NCI-H748 (cell line): Measurements from ENCODE around the gene PLCXD1.
"Not testable (repeated sequence)": the region's sequence is repeated elsewhere in the genome, so short reads cannot be mapped to it uniquely, and the experiment has no call there.

Source experiments
- DNase-seq: peaks from one replicate; lab custom pipeline; 2025; ENCODE audit not compliant: unreplicated experiment; lab: John Stamatoyannopoulos, UW

PLCXD1 gene

DNA sequence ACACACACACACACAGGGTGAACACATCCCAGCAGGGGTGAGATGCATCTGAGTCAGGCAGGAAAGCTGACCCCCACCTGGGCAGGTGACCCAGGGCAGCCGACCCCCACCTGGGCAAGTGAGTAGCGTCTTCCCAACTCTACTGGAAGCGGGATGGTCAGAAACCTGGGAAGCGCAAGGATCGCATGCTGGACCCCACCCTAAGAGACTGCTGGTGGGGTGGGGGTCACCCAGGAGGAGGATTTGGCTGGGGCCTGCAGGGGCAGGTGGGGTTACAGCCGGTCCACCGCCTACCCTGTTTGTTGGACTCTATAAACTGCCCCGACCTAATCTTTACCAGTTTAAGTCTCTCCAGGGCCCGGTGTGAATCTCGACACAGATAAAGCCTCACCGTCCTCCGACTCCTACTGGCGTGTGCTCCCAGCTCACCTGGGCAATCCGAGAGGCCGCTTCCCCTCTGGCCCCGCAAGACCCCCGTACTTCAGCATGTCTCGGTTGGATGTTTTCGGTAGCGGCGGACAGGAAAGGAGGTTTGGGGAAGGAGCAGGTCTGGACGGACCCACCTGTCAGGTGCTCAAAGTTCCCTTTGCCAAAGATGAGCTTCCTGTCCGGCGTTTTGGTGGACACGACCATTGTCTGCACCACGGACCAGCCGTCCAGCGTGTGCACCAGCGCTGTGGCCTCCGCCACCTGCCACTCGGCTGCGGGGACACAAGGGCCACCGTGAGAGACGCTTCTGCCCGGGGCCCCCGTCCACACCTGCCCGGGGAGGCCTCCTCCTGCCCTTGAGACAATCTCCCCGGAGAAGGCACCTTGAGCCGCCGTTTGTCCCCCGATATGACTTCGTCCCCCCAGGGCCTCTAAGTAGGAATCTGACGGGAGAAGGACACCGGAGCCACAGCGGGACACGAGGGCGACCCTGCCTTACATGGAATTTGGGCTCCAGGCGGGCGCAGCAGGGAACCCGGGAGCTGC lies 35.5 kb downstream of the PLCXD1 start:
- DNase-seq = no peak

GRCh38 chrX:317424-318067 lies 36.4 kb downstream of the PLCXD1 start:
- no peak for DNase-seq

DNA sequence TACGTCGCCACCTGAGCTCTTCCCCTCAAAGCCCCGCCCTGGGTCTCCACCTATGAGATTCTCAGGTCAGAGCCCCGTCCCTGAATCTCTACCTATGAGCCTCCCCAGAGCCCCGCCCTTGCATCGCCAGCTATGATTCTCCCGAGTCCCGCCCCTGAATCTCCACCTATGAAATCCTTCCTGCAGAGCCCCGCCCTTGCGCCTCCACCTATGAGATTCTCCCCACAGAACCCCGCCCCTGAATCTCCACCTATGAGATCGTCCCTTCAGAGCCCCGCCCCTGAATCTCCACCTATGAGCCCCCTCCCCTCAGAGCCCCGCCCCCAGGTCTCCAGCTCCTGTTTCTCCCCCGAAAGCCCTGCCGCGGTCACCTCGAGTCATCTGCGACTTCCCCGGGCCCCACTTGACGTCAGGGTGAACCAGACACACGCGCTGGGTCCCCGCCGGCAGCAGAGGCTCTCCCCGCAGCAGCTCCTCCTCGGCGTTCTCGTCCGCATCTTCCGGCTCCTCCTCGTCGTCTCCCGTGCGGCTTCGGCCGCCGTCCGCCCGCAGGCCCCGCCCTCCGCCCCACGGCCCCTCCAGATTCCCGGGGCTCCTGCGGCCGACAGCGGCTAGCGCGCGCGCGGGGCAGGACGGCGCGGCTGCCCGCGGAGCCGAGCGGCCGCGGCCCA lies 37.0 kb downstream of the PLCXD1 start:
- DNase-seq = no peak

DNA sequence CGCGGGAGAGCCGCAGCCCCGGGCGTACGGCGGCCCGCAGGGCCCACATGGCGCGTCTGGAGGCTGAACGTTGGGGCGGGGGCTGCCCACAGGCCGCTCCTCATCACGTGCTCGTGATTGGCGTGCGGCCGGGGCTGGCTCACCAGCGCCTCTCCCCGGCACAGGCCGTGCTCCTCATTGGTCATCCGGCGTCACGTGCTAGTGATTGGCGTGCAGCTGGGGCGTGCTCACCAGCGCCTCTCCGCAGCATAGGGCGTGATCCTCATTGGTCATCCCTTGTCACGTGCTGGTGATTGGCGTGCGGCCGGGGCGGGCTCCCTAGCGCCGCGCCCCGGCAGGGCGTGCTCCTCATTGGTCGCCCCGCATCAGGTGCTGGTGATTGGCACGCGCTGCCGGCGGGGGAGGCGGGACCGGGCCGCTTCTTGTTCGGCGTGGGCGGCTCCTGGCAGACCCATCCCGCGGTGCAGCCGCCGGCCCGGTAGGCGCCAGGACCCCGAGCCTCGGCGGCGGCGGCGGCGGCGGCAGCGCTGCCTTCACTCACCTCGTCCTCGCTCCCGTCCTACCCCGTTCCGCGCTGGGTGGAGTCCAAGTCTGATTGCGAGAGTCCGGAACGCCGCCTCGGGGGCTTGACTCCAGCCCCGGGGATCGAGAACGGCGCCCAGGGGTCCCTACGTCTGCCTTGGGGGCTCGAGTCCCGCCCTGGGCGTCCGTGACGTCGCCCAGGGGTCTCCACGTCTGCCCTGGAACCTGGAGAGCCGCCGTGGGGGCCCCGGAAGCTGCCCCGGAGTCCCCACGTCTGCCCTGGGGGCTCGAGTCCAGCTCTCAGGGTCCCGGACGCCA lies 37.8 kb downstream of the PLCXD1 start, which contains the start of gene GTPBP6:
TSS of gene GTPBP6 (minus strand) at position 58 of the 840 bp plus-strand sequence. CDS start at position 49, 9 bp downstream.
- no peak for DNase-seq

DNA sequence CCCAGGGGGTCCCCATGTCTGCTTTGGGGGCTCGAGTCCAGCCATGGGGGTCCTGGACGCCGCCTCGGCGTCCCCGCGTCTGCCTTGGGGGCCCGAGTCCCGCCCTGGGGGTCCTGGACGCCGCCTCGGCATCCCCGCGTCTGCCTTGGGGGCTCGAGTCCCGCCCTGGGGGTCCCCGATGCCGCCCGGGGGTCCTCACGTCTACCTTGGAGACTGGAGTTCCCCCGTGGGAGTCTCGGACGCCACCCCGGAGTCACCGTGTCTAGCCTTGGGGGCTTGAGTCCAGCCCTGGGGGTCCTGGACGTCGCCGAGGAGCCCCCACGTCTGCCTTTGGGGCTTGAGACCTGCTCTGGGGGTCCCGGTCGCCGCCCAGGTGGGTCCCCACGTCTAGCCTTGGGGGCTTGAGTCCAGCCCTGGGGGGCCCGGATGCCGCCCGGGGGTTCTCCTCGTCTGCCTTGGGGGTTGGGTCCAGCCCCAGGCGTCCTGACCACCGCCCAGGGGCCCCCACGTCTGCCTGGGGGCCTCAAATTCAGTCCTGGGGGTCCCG lies 38.5 kb downstream of the PLCXD1 start:
- no peak for DNase-seq

DNA sequence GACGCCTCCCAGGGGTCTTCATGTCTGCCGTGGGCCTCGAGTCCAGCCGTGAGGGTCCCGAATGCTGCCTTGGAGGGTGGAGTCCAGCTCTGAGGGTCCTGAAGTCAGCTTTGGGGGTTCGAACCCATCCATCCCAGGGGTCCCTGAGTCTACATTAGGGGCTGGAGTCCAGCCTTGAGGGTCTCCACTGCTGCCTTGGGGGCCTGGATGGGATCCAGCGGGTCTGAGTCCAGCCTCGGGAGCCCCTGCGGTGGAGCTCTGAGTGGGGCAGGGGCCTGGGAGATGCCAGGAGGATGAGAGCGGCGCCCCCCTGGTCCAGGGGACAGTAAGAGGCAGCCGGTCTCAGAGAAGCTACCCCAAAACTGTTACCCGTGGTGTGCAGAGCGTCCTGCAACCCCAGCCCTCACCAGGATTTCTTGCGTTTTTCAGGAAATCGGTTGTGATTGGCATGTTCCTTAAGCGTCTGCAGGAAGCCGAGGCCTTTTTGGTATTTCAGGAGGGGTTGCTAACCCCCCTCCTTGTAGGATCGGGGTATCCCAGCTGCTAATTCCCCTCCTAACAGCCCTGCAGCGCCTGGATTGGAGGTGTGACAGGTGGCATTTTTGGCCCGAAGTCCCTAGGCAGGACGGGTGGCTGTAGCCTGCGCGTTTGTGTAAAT lies 39.1 kb downstream of the PLCXD1 start:
- no peak for DNase-seq

- no peak for DNase-seq
These were observed 42.8 kb downstream of the PLCXD1 start for GRCh38 chrX:323721-324628.

DNA sequence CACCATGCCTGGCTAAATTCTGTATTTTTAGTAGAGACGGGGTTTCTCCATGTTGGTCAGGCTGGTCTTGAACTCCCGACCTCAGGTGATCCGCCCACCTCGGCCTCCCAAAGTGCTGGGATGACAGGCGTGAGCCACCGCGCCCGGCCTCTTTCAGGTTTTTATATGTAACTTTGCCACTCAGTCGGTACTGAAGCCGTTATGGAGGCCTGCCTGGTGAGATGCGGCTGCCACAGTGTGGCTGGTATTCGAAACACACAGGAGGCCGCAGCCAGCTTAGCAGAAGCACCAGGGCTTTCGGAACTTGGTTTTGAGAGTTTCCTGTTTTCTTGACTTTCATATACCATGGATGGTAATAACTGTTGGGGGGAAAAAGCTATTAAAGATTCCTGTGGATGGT lies 43.5 kb downstream of the PLCXD1 start:
- DNase-seq = not testable (repeated sequence)

GRCh38 chrX:327660-328126 lies 46.5 kb downstream of the PLCXD1 start:
- no peak for DNase-seq

DNA sequence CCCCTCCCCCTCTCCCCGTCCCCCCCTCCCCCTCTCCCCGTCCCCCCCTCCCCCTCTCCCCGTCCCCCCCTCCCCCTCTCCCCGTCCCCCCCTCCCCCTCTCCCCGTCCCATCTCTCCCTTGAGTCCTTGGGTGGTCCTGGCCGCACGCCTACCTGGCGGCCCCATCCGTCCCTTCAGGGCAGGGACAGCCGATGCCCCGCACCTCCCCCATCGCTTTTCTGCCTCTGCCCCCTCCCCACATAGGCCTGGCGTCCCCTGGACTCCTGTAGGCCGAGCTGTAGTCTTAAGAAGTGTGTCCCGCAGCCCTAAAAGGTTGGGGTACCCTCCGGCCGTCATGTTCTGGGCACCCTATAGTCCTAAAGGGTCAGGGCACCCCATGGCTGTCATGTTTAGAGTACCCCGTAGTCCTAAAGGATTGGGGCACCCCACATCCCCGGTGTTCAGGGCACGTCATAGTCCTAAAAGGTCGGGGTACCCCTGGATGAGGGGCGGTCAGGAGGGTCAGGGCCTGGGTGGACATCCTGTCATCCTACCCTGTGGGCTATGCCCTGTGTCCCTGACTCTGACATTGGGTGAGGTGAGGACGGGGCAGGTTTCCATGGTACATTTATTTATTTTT lies 48.2 kb downstream of the PLCXD1 start:
- DNase-seq = no peak

- DNase-seq = not testable (repeated sequence)
These were observed 49.1 kb downstream of the PLCXD1 start for GRCh38 chrX:330141-330725.

DNA sequence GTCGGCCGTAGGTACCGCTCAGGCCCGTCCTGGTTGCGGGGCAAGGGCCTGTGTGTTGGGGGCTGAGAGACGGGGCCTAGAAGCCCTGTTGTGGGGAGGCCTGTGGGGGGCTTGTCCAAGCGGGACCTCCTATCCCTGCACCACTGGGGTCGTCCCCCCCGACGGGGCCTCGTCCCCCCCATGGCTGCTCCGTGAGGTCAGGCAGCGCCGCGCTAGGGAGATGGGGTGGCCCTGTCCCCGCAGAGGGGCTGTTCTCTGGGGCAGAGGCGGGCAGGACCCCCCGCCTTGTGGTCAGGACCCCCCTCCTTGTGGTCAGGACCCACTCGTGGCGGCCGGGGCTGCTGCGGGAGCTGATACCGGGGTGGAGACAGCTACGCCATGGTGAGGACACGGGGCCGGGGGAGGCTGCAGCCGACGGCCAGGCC lies 49.6 kb downstream of the PLCXD1 start:
- no peak for DNase-seq

DNA sequence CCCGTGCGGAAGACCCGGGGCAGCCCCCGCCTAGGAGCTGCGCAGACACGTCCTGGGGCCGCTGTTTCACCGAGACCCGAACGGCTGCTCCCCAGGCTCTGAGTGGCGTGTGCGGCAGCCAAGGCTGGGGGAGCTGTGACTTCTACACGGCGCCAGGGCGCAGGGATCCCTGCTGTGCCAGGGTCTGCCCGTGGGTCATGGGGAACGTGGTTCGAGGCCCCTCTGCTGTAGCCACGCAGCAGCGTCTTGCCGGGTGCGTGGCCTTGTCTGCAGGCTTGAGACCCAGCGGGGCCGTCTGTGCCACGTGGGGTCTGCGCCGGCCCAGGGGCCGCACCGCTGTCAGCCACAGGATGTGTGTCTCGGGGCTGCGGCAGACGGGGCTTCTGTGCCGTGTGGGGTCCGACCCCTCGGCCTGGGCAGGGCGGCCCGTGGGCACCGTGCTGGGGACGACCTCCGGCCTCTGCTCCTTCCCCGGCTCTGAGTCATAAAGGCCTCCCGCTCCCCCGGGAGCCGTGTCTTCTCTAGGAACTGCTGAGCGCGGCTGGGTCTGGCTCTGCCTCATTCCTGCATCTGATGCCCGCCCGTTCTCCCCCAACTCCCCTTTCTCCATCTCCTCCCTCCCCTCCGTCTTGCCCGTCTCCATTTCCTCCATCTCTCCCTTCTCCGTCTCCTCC lies 50.1 kb downstream of the PLCXD1 start:
- DNase-seq = peak; percentile 28

DNA sequence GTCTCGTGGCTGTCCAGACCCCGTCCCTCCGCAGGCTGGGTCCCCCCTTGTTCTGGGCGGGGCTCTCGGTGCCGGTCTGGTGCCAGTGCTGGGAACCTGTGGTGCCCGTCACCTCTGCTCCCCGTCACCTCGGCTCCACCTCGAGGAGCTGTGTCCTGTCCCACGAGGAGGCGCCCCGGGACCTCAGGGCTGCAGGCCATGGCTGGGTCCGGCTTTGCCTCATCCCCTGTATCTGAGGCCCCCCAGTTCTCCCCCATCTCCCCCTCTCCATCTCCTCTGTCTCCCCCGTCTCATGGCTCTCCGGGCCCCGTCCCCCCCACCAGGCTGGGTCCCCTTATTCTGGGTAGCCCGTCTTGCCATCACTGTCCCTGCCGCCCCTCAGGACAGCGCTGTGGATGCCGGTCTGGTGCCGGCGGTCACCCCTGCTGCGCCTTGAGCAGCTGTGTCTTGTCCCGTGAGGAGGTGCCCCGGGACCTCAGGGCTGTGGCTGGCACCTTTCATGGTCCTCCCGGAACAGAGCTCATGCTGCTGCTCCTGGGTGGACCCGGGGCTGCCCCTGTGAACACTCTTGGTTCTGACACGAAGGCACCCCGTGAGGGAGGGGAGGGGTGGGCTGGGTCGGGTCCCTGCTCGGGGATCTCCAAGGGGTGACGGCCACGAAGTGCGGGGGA lies 50.8 kb downstream of the PLCXD1 start:
- no peak for DNase-seq

DNA sequence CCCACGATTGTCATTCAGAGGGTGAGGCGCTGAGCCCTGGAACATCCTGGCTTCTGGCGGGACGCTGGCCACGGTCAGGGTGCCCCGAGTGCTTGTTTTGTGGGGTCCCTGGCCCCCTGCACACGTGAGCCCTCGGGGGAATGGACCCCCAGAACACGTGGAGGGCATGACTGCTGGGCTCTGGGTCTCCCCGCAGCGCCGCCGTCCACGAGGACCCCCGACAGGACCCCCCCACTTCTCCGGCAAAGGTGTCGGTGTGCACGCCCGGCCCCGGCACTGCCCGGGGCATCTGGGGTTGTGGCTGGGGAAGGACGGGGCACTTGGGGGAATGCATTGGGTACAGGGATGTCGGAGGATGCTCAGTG lies 51.3 kb downstream of the PLCXD1 start:
- no peak for DNase-seq

- no peak for DNase-seq
These were observed 51.9 kb downstream of the PLCXD1 start for GRCh38 chrX:332916-333610.
